Neural cell (in vitro differentiated cells): Measurements from ENCODE around the gene GRIN3B.

ENCODE experiments used
- EP300 ChIP-seq: fragments of 450-650 bp; conservative IDR thresholded peaks from 2 replicates; pipeline ENCODE4 v1.6.1; 2014; ENCODE audit warnings: antibody characterized with exemption, mild to moderate bottlenecking, moderate library complexity; ENCODE audit not compliant: poor library complexity, severe bottlenecking
- EZH2 ChIP-seq: fragments of 200-600, 300-800 bp; shearing (Covaris generic), sonication (generic); IDR thresholded peaks from 2 replicates; pipeline ENCODE4 v1.6.1; 2014; ENCODE audit warnings: antibody characterized with exemption, low read length, borderline replicate concordance, mild to moderate bottlenecking; ENCODE audit not compliant: insufficient read depth, poor library complexity, severe bottlenecking
- POLR2AphosphoS5 ChIP-seq: IDR thresholded peaks from 2 replicates; pipeline ENCODE4 v1.6.1; 2012
- REST ChIP-seq: IDR thresholded peaks from 2 replicates; pipeline ENCODE4 v1.6.1; 2012; ENCODE audit warnings: borderline replicate concordance
- SMC3 ChIP-seq: fragments of 450-650 bp; conservative IDR thresholded peaks from 2 replicates; pipeline ENCODE4 v1.6.1; 2014; ENCODE audit warnings: antibody characterized with exemption, mild to moderate bottlenecking, moderate library complexity; ENCODE audit not compliant: poor library complexity
- TAF1 ChIP-seq: IDR thresholded peaks from 2 replicates; pipeline ENCODE4 v1.6.1; 2012; ENCODE audit warnings: low read depth
- TF ChIP-seq, protein P1 (sequence below): fragments of 450-650 bp; IDR thresholded peaks from 2 replicates; pipeline ENCODE4 v1.5.1; 2014; ENCODE audit warnings: antibody characterized with exemption, mild to moderate bottlenecking, moderate library complexity; ENCODE audit not compliant: poor library complexity, severe bottlenecking

DNA sequence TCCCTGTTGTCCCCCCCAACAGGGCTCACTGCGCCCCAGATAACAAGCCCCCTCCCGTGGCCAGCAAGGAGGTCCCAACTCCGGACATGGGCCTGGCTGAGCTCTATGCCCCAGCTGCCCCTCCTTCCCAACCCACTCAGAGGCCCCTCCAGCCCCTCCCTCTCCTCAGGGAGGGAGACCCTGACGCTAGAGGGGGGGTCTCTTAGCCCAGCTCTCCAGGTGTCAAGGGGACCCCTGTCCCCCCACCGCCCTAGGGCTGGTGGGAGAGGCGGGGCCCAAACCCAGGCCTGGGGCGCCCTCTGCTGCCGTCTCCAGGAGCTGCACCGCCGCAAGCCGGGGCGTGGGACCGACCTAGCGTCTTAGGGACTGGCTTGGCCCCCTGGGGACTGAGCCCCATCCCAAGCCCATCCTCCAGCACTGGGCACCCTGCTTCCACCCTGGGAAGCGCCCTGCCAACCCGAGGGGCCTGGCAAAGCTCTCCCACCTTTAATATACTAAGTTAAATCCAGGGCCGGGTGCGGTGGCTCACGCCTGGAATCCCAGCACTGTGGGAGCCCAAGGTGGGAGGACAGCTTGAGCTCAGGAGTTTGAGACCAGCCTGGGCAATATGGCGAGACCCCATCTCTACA is 1.4 kb downstream of the GRIN3B start:
- TF ChIP-seq, protein P1, sequence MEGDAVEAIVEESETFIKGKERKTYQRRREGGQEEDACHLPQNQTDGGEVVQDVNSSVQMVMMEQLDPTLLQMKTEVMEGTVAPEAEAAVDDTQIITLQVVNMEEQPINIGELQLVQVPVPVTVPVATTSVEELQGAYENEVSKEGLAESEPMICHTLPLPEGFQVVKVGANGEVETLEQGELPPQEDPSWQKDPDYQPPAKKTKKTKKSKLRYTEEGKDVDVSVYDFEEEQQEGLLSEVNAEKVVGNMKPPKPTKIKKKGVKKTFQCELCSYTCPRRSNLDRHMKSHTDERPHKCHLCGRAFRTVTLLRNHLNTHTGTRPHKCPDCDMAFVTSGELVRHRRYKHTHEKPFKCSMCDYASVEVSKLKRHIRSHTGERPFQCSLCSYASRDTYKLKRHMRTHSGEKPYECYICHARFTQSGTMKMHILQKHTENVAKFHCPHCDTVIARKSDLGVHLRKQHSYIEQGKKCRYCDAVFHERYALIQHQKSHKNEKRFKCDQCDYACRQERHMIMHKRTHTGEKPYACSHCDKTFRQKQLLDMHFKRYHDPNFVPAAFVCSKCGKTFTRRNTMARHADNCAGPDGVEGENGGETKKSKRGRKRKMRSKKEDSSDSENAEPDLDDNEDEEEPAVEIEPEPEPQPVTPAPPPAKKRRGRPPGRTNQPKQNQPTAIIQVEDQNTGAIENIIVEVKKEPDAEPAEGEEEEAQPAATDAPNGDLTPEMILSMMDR, result peak; percentile 87
- TF ChIP-seq EZH2 (no peak), POLR2AphosphoS5 (no peak), TAF1 (no peak), EP300 (no peak), REST (no peak), SMC3 (peak; percentile 84)
